CD4-positive, alpha-beta T cell (primary cell): ENCODE results near the gene ULK4. TPM values are rescaled to one million over a fixed set of nuclear protein-coding genes. Genes with fewer than 3 reads are reported as not detected.

Source experiments
- ATAC-seq: fragments of 200-7000 bp; cut with Tn5 transposase; one replicate; pipeline ENCODE4 v1.10.0; 2022; ENCODE audit warnings: mild to moderate bottlenecking; ENCODE audit not compliant: poor library complexity
- CTCF ChIA-PET: fragments of 350-600 bp; sonication (Branson Sonifier 250); formaldehyde crosslinking; loops from one replicate; lab custom pipeline; 2021; ENCODE audit warnings: antibody characterized with exemption, inconsistent platforms; lab: Charles Lee
- POLR2A ChIA-PET: fragments of 350-600 bp; sonication (Branson Sonifier 250); formaldehyde crosslinking; loops from one replicate; lab custom pipeline; 2021; ENCODE audit warnings: antibody characterized with exemption, inconsistent platforms; lab: Charles Lee
- DNase-seq, 14 experiments: peaks; one replicate each; pipeline ENCODE4 v3.0.0-alpha.2; 2013 to 2020; ENCODE audit warnings: mixed read lengths in 2 of 14
- H3K27ac ChIP-seq, 2 donors: one replicate each; pipeline versions ENCODE4 v1.5.1 to v1.7.0; 2013; ENCODE audit warnings: low read length in 2 of 2, low read depth in 1 of 2, mild to moderate bottlenecking in 1 of 2
- H3K27me3 ChIP-seq, 2 experiments: 1 replicate in 1 of 2; 2 replicates in 1 of 2; pipeline versions ENCODE4 v1.6.1 to v1.7.0; 2013; ENCODE audit warnings: low read length in 2 of 2, control low read depth in 1 of 2, mild to moderate bottlenecking in 1 of 2, moderate library complexity in 1 of 2; ENCODE audit not compliant: insufficient read depth in 2 of 2, control insufficient read depth in 1 of 2
- H3K36me3 ChIP-seq: one replicate; pipeline ENCODE4 v1.6.1; 2013; ENCODE audit warnings: low read length, control low read depth; ENCODE audit not compliant: insufficient read depth
- H3K4me1 ChIP-seq: one replicate; pipeline ENCODE4 v1.6.1; 2013; ENCODE audit warnings: low read length, control low read depth; ENCODE audit not compliant: insufficient read depth
- H3K4me3 ChIP-seq: one replicate; pipeline ENCODE4 v1.5.1; 2013; ENCODE audit warnings: mild to moderate bottlenecking, low read length, moderate library complexity
- H3K9me3 ChIP-seq, 2 experiments: 1 replicate in 1 of 2; 2 replicates in 1 of 2; pipeline versions ENCODE4 v1.6.1 to v1.7.0; 2013; ENCODE audit warnings: low read length in 2 of 2, mild to moderate bottlenecking in 2 of 2, control low read depth in 1 of 2, moderate library complexity in 1 of 2; ENCODE audit not compliant: control insufficient read depth in 1 of 2, insufficient read depth in 1 of 2
- H3K27ac Mint-ChIP-seq: one replicate; pipeline ENCODE4 v1.8.0; 2020; ENCODE audit warnings: mixed read lengths
- H3K27me3 Mint-ChIP-seq: one replicate; pipeline ENCODE4 v1.8.0; 2021; ENCODE audit warnings: mixed read lengths
- H3K36me3 Mint-ChIP-seq: one replicate; pipeline ENCODE4 v1.8.0; 2021; ENCODE audit warnings: low read depth, mixed read lengths
- H3K4me1 Mint-ChIP-seq: one replicate; pipeline ENCODE4 v1.8.0; 2021; ENCODE audit warnings: low read depth, mixed read lengths
- H3K4me3 Mint-ChIP-seq: one replicate; pipeline ENCODE4 v1.8.0; 2020; ENCODE audit warnings: mild to moderate bottlenecking, mixed read lengths
- H3K9me3 Mint-ChIP-seq: one replicate; pipeline ENCODE4 v1.8.0; 2020; ENCODE audit warnings: mixed read lengths
- intact Hi-C, 2 experiments: fragments of 100-400 bp; cut with DNase I in 1 of 2; cut with micrococcal nuclease in 1 of 2; formaldehyde crosslinking; loops; one replicate each; pipeline versions ENCODE4 v1.15.1 to v1.9.0; 2023 to 2025; cut with DNase I, micrococcal nuclease
- total RNA-seq, 174 experiments: library from RNA in 2 of 174; stranded (reverse) in 2 of 174; gene quantifications; one replicate each; pipeline ENCODE4 v1.2.3 and lab custom pipeline; 2021 to 2026
- TF ChIP-seq, protein P1 (sequence below): fragments of 200-600 bp; IDR thresholded peaks from one replicate; pipeline ENCODE4 v1.8.0; 2022; ENCODE audit warnings: antibody characterized with exemption, mild to moderate bottlenecking

ULK4 gene
- total RNA-seq, 2 experiments from 2014 or later: 23.8 to 28.6 TPM

DNA sequence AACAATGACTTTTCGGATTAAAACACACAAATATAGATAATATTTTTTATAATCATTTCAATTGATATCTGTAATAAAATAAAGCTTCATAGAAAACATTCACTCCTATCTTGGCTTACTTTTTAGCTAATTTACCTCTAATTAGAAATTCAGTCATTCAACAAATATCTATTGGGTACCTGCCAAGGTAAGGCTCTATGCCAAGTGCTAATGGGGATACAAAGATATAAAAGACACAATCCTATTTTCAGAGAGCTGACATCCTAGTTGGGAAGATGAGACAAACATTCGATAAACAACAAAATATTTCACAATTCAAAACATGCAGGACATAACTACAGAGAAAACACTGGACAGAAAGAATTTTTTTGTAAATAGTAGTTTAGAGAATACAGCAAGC, 63.3 kb downstream of the ULK4 start:
- Mint-ChIP-seq H3K27me3 (no peaks in the 10 kb centered on the region), H3K4me1 (no peaks in the 10 kb centered on the region), H3K36me3 (peaks cover 65% of the 10 kb centered on the region), H3K4me3 (no peak overlapping the region), H3K27ac (no peak overlapping the region), H3K9me3 (no peaks in the 10 kb centered on the region)
- intact Hi-C loops: loop anchor here in 1 of 2 experiments (5.0 kb wide), 1 partner anchor 294 kb away; no protein-coding TSS in a partner anchor
- ChIA-PET CTCF (no interaction called here), POLR2A (no interaction called here)
- no peaks in the 10 kb centered on the region for H3K27me3 ChIP-seq
- H3K9me3 ChIP-seq: no peaks in the 10 kb centered on the region
- H3K27ac ChIP-seq: no peak overlapping the region
- H3K4me3 ChIP-seq: no peak overlapping the region
- no peaks in the 10 kb centered on the region for H3K4me1 ChIP-seq
- ATAC-seq (no peak), DNase-seq (no peak)
- peaks cover 19% of the 10 kb centered on the region for H3K36me3 ChIP-seq
- TF ChIP-seq, protein P1, sequence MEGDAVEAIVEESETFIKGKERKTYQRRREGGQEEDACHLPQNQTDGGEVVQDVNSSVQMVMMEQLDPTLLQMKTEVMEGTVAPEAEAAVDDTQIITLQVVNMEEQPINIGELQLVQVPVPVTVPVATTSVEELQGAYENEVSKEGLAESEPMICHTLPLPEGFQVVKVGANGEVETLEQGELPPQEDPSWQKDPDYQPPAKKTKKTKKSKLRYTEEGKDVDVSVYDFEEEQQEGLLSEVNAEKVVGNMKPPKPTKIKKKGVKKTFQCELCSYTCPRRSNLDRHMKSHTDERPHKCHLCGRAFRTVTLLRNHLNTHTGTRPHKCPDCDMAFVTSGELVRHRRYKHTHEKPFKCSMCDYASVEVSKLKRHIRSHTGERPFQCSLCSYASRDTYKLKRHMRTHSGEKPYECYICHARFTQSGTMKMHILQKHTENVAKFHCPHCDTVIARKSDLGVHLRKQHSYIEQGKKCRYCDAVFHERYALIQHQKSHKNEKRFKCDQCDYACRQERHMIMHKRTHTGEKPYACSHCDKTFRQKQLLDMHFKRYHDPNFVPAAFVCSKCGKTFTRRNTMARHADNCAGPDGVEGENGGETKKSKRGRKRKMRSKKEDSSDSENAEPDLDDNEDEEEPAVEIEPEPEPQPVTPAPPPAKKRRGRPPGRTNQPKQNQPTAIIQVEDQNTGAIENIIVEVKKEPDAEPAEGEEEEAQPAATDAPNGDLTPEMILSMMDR: no peak

- H3K36me3 ChIP-seq: peaks cover 14% of the 10 kb centered on the region
- intact Hi-C loops: loop anchor here (1.0 to 5.0 kb wide), 3 partner anchors 205 to 549 kb away; no protein-coding TSS in a partner anchor
- Mint-ChIP-seq H3K9me3 (peaks cover 2% of the 10 kb centered on the region), H3K36me3 (peaks cover 67% of the 10 kb centered on the region), H3K27me3 (no peaks in the 10 kb centered on the region), H3K4me1 (no peaks in the 10 kb centered on the region), H3K4me3 (no peak overlapping the region), H3K27ac (no peak overlapping the region)
- peaks cover 0 to 8% of the 10 kb centered on the region in 2 experiments for H3K9me3 ChIP-seq
- H3K27ac ChIP-seq: no peak overlapping the region
- no peak overlapping the region for H3K4me3 ChIP-seq
- H3K4me1 ChIP-seq: no peaks in the 10 kb centered on the region
- DNase-seq (peak in 4 of 14 experiments; percentile 30 to 59 (median 51)), ATAC-seq (no peak)
- TF ChIP-seq, protein P1: peak; percentile 74
- POLR2A ChIA-PET: no interaction called here
- H3K27me3 ChIP-seq: no peaks in the 10 kb centered on the region
- CTCF ChIA-PET: interaction anchor here (1.7 to 2.9 kb wide), 2 partner anchors 206 to 297 kb away, joined by 5 to 10 read pairs; no protein-coding TSS in a partner anchor
These were observed 67.9 kb downstream of the ULK4 start for GRCh38 chr3:41893977-41894376.

DNA sequence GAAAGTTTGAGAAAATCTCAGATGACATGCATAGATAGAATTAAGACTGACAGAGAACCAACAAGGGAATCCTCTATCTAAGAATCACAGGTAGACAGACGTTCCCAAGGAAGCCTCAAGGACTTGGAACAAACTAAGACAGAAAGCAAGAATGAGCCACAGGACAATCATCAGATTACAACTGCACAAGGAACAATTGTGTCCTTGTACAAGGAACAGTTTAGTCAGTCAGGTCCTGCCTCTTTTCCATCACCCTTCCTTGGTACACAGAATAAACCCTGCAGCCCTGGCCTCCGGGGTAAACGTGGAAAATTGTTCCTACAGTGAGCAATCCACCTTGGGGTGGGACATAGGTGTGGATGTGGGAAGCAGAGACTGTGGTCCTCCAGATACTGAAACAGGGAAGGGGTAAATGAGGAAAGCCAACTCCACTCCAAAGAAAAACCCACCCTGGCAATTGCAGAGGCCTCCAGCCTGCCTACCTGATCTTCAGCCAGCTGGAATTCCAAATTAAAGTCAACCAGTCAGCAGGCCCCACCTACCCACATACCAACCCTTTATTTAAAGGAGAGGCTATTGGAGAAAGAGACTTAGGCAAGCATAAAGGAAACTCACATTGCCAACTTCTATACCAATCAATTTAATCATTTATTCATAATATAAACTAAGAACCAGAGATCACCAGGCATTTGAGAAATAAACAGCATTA, 73.4 kb downstream of the ULK4 start:
- no peaks in the 10 kb centered on the region for H3K27me3 Mint-ChIP-seq
- Histone ChIP-seq H3K27me3 (no peaks in the 10 kb centered on the region), H3K27ac (no peak overlapping the region), H3K4me3 (no peak overlapping the region), H3K4me1 (no peaks in the 10 kb centered on the region), H3K9me3 (peaks cover 0 to 8% of the 10 kb centered on the region in 2 experiments), H3K36me3 (peaks cover 2% of the 10 kb centered on the region)
- H3K4me3 Mint-ChIP-seq: no peak overlapping the region
- DNase-seq (no peak), ATAC-seq (no peak)
- no peak overlapping the region for H3K27ac Mint-ChIP-seq
- H3K9me3 Mint-ChIP-seq: peaks cover 2% of the 10 kb centered on the region
- CTCF ChIA-PET: interaction anchor here (0.9 kb wide), 1 partner anchor 211 kb away, joined by 3 read pairs; no protein-coding TSS in a partner anchor
- TF ChIP-seq, protein P1: no peak
- no peaks in the 10 kb centered on the region for H3K4me1 Mint-ChIP-seq
- intact Hi-C loops: no loop called here
- POLR2A ChIA-PET: no interaction called here
- peaks cover 26% of the 10 kb centered on the region for H3K36me3 Mint-ChIP-seq
